GM12892 (cell line): ENCODE data around the gene ZBTB8A.

Experiments used
- POLR2A ChIP-seq: IDR thresholded peaks from 2 replicates; pipeline ENCODE4 v1.6.1; 2011; ENCODE audit warnings: low read depth, low read length, control low read depth
- POLR2AphosphoS5 ChIP-seq: IDR thresholded peaks from 2 replicates; pipeline ENCODE4 v1.6.1; 2011; ENCODE audit warnings: low read depth, low read length, control low read depth

GRCh38 chr1:32507021-32507420, 32.2 kb upstream of the ZBTB8A start:
- TF ChIP-seq POLR2A: no peak
- TF ChIP-seq POLR2AphosphoS5: no peak
